HepG2 (cell line): Measurements from ENCODE around the gene SYNGR4. TPM values are rescaled to one million over a fixed set of nuclear protein-coding genes. Genes with fewer than 3 reads are reported as not detected.

ENCODE experiments used
- ATF7 ChIP-seq, 2 experiments: fragments of 450-650 bp in 1 of 2; sonication (generic) in 1 of 2; formaldehyde crosslinking in 1 of 2; IDR thresholded peaks; 2 replicates each; pipeline versions ENCODE4 v1.4.0 to v1.6.1; 2016 to 2020; ENCODE audit warnings: antibody characterized with exemption in 1 of 2, mild to moderate bottlenecking in 1 of 2, missing genetic modification reagents in 1 of 2
- ELF1 ChIP-seq: sonication (generic); formaldehyde crosslinking; IDR thresholded peaks from 2 replicates; pipeline ENCODE4 v1.4.0; 2020; ENCODE audit warnings: missing genetic modification reagents
- FLYWCH1 ChIP-seq: sonication (generic); formaldehyde crosslinking; IDR thresholded peaks from 2 replicates; pipeline ENCODE4 v1.8.1; 2023; ENCODE audit warnings: mild to moderate bottlenecking, missing genetic modification reagents
- HDAC2 ChIP-seq: sonication (generic); formaldehyde crosslinking; IDR thresholded peaks from 2 replicates; pipeline ENCODE4 v1.4.0; 2020; ENCODE audit warnings: missing genetic modification reagents
- HMG20B ChIP-seq: conservative IDR thresholded peaks from 2 replicates; pipeline ENCODE4 v1.6.1; 2016; ENCODE audit warnings: missing genetic modification reagents, missing compliant biosample characterization
- NR3C1 ChIP-seq: sonication (generic); formaldehyde crosslinking; IDR thresholded peaks from 2 replicates; pipeline ENCODE4 v1.4.0; 2020; ENCODE audit warnings: missing genetic modification reagents
- POLR2G ChIP-seq: fragments of 200-400 bp; formaldehyde crosslinking; IDR thresholded peaks from 2 replicates; pipeline ENCODE4 v1.6.1; 2018; ENCODE audit warnings: mild to moderate bottlenecking, low read depth, low read length, moderate library complexity
- PRMT3 ChIP-seq: sonication (generic); formaldehyde crosslinking; IDR thresholded peaks from 2 replicates; pipeline ENCODE4 v1.8.1; 2022; ENCODE audit warnings: low read depth, mild to moderate bottlenecking, moderate library complexity, missing genetic modification reagents, borderline replicate concordance
- REPIN1 ChIP-seq: sonication (generic); formaldehyde crosslinking; IDR thresholded peaks from 2 replicates; pipeline ENCODE4 v1.8.0; 2022; ENCODE audit warnings: missing genetic modification reagents, low read depth, mild to moderate bottlenecking, borderline replicate concordance
- RFXAP ChIP-seq: sonication (generic); formaldehyde crosslinking; IDR thresholded peaks from 2 replicates; pipeline ENCODE4 v1.4.0; 2020; ENCODE audit warnings: missing genetic modification reagents, borderline replicate concordance
- SETDB1 ChIP-seq: sonication (generic); formaldehyde crosslinking; IDR thresholded peaks from 2 replicates; pipeline ENCODE4 v1.5.1; 2020; ENCODE audit warnings: missing genetic modification reagents, mild to moderate bottlenecking, borderline replicate concordance
- STAT5B ChIP-seq: sonication (generic); formaldehyde crosslinking; IDR thresholded peaks from 2 replicates; pipeline ENCODE4 v1.4.0; 2020; ENCODE audit warnings: missing genetic modification reagents
- ZFP1 ChIP-seq: IDR thresholded peaks from 2 replicates; pipeline ENCODE4 v1.6.1; 2016
- ZNF251 ChIP-seq: sonication (generic); formaldehyde crosslinking; IDR thresholded peaks from 2 replicates; pipeline ENCODE4 v1.9.0; 2021; ENCODE audit warnings: mild to moderate bottlenecking, missing genetic modification reagents
- ZNF33A ChIP-seq: sonication (generic); formaldehyde crosslinking; IDR thresholded peaks from 2 replicates; pipeline ENCODE4 v1.5.1; 2020; ENCODE audit warnings: missing genetic modification reagents, mild to moderate bottlenecking, moderate library complexity, borderline replicate concordance
- ZNF33B ChIP-seq: sonication (generic); formaldehyde crosslinking; IDR thresholded peaks from 2 replicates; pipeline ENCODE4 v1.5.1; 2020; ENCODE audit warnings: mild to moderate bottlenecking, missing genetic modification reagents
- polyA plus RNA-seq, 8 experiments: library from polyadenylated mRNA; depleted of rRNA in 3 of 8; stranded (reverse) in 7 of 8; unstranded in 1 of 8; fragments of >200 nt; fragmentation: Illumina TruSeq in 4 of 8; extraction: Trizol in 4 of 8; gene quantifications; 2 replicates each; pipeline versions ENCODE4 v1.2.1 to v1.2.3, GENCODE V29; 2011 to 2016; ENCODE audit warnings: low read depth in 4 of 8, missing spikeins in 1 of 8, mixed read lengths in 1 of 8; ENCODE audit not compliant: insufficient read depth in 1 of 8
- total RNA-seq, 5 experiments: library from RNA; depleted of rRNA; stranded (reverse); fragments of >200 nt; fragmentation: Illumina TruSeq; extraction: Trizol; gene quantifications; 2 replicates each; pipeline ENCODE4 v1.2.3, GENCODE V29; 2016; ENCODE audit warnings: low read depth in 1 of 5
- TF ChIP-seq, protein P1 (sequence below): sonication (generic); formaldehyde crosslinking; IDR thresholded peaks from 2 replicates; pipeline ENCODE4 v1.5.1; 2020; ENCODE audit warnings: missing genetic modification reagents, mild to moderate bottlenecking, borderline replicate concordance
- TF ChIP-seq, protein P2 (sequence below): sonication (generic); formaldehyde crosslinking; IDR thresholded peaks from 2 replicates; pipeline ENCODE4 v1.4.0; 2020; ENCODE audit warnings: missing genetic modification reagents
- TF ChIP-seq, protein P3 (sequence below): sonication (generic); formaldehyde crosslinking; IDR thresholded peaks from 2 replicates; pipeline ENCODE4 v1.4.0; 2020; ENCODE audit warnings: missing genetic modification reagents
- TF ChIP-seq, protein P4 (sequence below): sonication (generic); formaldehyde crosslinking; IDR thresholded peaks from 2 replicates; pipeline ENCODE4 v1.4.0; 2020; ENCODE audit warnings: mild to moderate bottlenecking, missing genetic modification reagents
- TF ChIP-seq, protein P5 (sequence below): sonication (generic); formaldehyde crosslinking; IDR thresholded peaks from 2 replicates; pipeline ENCODE4 v1.8.0; 2022; ENCODE audit warnings: mild to moderate bottlenecking, missing genetic modification reagents

SYNGR4 gene
- total and polyA plus RNA-seq, 2 of the 13 experiments (the other 11 are each of a cell fraction or from before 2014, with no cell fraction given), result not detected

DNA sequence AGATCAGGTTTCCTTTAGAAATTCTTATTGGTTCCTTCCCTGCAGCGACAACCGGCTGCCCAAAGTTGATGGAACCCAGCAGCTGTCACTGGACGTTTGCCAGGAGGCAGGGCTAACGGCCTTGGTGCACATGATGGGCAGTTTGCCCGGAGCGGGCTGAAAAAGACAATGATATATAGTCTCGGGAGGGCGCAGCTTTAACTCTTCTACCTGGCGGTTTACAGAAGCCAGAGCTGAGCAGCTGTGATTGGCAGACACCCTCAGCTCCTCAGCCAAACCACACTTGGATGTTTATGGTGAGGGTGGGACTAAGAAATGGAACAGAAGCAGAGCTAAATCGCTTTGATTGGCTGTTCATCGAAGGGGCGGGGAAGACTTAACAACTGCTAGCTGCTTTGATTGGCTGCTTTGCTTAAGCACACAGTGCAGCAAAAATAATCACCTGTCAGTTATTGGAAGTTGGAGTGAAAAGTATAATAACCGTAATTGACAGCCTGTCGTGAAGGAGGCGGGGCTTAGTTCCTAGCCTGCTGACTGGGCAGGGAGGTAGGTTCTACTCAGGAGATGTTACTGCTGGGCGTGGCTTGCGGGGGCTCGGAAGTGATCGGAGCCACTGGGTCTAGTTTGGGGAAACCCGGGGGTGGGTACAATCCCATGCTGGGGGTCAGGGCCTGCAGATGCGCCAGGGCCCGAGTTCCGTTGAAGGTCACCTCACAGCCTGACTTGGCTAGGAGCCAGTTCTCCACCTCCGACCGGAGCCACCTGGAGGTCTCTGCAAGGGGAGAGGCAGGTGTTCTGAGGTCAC, 31.3 kb upstream of the SYNGR4 start (continued):
- TF ChIP-seq, protein P1, sequence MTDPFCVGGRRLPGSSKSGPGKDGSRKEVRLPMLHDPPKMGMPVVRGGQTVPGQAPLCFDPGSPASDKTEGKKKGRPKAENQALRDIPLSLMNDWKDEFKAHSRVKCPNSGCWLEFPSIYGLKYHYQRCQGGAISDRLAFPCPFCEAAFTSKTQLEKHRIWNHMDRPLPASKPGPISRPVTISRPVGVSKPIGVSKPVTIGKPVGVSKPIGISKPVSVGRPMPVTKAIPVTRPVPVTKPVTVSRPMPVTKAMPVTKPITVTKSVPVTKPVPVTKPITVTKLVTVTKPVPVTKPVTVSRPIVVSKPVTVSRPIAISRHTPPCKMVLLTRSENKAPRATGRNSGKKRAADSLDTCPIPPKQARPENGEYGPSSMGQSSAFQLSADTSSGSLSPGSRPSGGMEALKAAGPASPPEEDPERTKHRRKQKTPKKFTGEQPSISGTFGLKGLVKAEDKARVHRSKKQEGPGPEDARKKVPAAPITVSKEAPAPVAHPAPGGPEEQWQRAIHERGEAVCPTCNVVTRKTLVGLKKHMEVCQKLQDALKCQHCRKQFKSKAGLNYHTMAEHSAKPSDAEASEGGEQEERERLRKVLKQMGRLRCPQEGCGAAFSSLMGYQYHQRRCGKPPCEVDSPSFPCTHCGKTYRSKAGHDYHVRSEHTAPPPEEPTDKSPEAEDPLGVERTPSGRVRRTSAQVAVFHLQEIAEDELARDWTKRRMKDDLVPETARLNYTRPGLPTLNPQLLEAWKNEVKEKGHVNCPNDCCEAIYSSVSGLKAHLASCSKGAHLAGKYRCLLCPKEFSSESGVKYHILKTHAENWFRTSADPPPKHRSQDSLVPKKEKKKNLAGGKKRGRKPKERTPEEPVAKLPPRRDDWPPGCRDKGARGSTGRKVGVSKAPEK (CRISPR knock-in tag), result no peak
- TF ChIP-seq ZNF33A (CRISPR knock-in tag) (no peak), REPIN1 (no peak), SETDB1 (CRISPR knock-in tag) (no peak), STAT5B (CRISPR knock-in tag) (no peak), RFXAP (no peak), ZFP1 (CRISPR knock-in tag) (no peak), POLR2G (peak; percentile 56; the same call in 1 of the 2 replicates), NR3C1 (no peak), ZNF251 (CRISPR knock-in tag) (no peak), ELF1 (CRISPR knock-in tag) (0 out of 2 replicates have a peak, but pooled peaks have one; percentile 17), HDAC2 (no peak), PRMT3 (CRISPR knock-in tag) (no peak), ZNF33B (no peak), HMG20B (no peak), ATF7 (IDR thresholded peaks at IDR 0.05) (no peak), ATF7 (CRISPR knock-in tag; IDR thresholded peaks at IDR 0.05) (no peak), FLYWCH1 (CRISPR knock-in tag) (no peak)
- TF ChIP-seq, protein P2, sequence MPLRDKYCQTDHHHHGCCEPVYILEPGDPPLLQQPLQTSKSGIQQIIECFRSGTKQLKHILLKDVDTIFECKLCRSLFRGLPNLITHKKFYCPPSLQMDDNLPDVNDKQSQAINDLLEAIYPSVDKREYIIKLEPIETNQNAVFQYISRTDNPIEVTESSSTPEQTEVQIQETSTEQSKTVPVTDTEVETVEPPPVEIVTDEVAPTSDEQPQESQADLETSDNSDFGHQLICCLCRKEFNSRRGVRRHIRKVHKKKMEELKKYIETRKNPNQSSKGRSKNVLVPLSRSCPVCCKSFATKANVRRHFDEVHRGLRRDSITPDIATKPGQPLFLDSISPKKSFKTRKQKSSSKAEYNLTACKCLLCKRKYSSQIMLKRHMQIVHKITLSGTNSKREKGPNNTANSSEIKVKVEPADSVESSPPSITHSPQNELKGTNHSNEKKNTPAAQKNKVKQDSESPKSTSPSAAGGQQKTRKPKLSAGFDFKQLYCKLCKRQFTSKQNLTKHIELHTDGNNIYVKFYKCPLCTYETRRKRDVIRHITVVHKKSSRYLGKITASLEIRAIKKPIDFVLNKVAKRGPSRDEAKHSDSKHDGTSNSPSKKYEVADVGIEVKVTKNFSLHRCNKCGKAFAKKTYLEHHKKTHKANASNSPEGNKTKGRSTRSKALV (CRISPR knock-in tag), result no peak
- TF ChIP-seq, protein P3, sequence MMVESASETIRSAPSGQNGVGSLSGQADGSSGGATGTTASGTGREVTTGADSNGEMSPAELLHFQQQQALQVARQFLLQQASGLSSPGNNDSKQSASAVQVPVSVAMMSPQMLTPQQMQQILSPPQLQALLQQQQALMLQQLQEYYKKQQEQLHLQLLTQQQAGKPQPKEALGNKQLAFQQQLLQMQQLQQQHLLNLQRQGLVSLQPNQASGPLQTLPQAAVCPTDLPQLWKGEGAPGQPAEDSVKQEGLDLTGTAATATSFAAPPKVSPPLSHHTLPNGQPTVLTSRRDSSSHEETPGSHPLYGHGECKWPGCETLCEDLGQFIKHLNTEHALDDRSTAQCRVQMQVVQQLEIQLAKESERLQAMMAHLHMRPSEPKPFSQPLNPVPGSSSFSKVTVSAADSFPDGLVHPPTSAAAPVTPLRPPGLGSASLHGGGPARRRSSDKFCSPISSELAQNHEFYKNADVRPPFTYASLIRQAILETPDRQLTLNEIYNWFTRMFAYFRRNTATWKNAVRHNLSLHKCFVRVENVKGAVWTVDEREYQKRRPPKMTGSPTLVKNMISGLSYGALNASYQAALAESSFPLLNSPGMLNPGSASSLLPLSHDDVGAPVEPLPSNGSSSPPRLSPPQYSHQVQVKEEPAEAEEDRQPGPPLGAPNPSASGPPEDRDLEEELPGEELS (CRISPR knock-in tag), result no peak
- TF ChIP-seq, protein P4, sequence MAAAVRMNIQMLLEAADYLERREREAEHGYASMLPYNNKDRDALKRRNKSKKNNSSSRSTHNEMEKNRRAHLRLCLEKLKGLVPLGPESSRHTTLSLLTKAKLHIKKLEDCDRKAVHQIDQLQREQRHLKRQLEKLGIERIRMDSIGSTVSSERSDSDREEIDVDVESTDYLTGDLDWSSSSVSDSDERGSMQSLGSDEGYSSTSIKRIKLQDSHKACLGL (CRISPR knock-in tag), result no peak
- TF ChIP-seq, protein P5, sequence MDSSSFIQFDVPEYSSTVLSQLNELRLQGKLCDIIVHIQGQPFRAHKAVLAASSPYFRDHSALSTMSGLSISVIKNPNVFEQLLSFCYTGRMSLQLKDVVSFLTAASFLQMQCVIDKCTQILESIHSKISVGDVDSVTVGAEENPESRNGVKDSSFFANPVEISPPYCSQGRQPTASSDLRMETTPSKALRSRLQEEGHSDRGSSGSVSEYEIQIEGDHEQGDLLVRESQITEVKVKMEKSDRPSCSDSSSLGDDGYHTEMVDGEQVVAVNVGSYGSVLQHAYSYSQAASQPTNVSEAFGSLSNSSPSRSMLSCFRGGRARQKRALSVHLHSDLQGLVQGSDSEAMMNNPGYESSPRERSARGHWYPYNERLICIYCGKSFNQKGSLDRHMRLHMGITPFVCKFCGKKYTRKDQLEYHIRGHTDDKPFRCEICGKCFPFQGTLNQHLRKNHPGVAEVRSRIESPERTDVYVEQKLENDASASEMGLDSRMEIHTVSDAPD (CRISPR knock-in tag), result no peak
